Measurements from ENCODE around the gene NEXN.
"Not testable (repeated sequence)": the region's sequence is repeated elsewhere in the genome, so short reads cannot be mapped to it uniquely, and the experiment has no call there.

Gene NEXN

GRCh38 chr1:77970192-77970591, 81.8 kb downstream of the NEXN start:
- no peak for DNase-seq

GRCh38 chr1:77972080-77972479, 83.7 kb downstream of the NEXN start:
- DNase-seq = no peak

DNA sequence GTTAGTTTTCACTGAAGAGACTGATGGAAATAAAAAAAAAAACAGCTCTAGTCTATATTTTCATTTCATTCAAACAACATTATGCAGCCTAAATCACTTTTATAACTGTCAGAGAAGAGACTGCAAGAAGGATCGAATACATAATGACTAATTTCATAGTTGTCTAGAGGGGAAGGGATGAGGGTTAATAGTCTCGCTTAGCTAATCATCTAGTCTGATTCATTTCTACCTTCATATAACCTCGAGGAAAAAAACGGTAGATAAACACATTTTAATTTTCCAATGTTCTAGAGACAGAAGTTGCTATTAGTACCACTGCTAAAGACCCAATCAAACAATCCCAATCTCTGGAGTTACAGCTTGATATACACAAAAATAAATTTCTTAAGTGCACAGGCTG, 87.0 kb downstream of the NEXN start:
- DNase-seq = no peak

DNA sequence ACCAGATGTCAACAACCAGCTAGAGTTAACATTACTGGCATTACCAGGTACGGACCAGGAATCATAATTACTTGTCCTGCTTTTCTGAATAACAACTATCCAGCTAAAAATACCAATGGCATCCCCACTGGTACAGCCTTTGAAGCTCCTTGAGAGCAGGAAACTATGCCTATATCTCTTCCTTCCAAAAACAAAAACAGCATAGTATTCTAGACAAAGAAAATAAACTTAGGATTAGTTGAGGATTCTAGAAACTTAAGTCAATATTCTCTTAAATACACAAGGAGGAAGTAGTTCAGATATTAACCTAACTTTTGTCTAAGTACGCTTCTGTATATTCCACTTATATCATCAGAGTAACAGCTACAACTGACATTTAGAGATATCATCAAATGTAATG, 87.5 kb downstream of the NEXN start:
- no peak for DNase-seq

- DNase-seq = no peak
Measured at GRCh38 chr1:77976433-77977076, 88.1 kb downstream of the NEXN start.

- no peak for DNase-seq
Measured at GRCh38 chr1:77977989-77978292, 89.5 kb downstream of the NEXN start.

DNA sequence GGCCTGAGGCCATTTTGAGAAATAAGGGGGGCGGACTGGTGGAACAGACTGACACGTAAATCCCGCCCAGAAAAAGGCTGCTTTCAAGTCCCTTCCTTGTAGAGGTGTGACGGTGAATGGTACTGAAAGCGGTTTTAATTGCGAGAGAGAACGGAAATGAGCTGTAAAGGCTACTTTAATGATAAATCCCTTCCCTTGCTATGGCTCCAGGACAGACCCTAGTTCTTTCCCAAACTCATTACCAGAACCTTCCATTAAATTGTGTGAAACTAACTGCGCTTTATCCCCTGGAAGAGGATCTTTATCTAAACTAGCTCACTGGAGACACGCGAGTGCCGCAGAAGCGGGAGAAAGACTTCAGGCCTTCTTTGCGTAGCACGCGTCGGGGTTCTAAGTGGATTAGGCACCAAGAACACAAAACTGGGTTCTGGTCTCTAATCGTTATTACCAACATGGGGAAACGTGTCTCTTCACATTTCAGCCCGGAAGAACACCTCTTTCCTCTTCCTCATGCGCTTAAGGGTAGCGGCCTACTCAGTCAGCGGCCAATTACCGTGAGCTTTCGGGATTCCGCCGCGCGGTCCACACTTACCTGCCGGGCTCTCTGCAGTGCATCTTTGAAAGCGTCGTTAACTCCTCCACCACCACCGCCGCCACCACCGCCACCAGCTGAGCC, 90.0 kb downstream of the NEXN start:
- DNase-seq = peak in 1 of 2 experiments; percentile 12

DNA sequence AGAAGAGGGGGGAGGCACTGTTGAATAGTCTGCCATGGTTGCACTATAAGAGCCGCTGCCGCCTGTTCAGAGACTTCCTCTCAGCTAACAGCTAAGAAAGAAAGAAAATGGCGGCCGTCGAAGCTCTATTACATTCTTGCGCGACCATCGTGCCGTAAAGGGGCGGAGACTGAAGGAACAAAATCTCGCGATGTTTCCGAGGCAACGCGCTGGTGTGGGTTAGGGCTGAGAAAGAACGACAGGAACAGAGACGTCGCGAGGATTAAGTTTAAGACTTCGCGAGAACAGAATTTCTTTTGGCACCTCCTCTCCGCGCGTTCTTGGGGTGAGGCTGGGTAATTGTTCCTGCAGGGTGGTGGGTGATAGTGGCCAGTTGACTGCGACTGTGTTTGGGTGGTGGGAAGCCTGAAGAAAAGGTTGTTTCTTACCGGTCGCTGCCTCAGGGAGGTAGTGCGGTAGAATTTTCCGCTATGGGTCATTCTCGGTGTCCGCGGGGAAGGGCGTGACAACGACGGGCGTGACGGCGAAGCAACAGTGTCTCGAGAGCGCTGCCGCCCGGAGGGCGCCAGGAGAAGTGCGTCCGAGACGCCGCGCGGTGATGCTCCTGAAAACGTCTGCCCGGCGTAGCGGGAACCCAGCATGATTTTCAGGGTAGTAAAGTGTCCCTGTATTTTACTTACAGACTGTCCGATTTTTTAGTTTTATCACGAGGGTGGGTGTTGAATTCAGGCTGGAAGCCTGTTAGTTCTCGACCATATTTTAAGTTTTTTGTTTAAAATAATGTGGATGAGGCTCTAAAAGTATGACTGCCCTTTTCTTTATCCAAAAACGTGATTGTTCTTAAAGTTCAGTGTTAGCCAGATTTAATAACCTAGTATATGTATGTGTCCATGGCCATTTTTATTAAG, 90.8 kb downstream of the NEXN start, which contains the start of gene FUBP1:
Gene FUBP1 (minus strand): TSS at position 104 of the 908 bp plus-strand sequence. CDS start 68 bp downstream, at position 36.
- DNase-seq = peak; percentile 46 to 80

DNA sequence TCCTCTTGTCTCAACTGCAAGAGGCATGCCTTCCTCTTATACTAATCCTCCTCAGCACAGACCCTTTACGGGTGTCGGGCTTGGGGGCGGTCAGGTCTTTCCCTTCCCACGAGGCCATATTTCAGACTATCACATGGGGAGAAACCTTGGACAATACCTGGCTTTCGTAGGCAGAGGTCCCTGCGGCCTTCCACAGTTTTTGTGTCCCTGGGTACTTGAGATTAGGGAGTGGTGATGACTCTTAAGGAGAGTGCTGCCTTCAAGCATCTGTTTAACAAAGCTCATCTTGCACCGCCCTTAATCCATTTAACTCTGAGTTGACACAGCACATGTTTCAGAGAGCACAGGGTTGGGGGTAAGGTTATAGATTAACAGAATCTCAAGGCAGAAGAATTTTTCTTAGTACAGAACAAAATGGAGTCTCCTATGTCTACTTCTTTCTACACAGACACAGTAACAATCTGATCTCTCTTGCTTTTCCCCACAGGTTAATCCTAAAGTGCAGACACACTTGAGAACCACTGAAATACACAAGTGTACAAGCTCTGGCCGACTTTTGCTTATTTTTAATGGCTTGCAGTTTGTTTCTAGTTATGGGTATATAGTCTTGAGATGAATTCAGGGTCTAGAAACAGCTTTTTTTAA, 95.0 kb downstream of the NEXN start:
- DNase-seq = not testable (repeated sequence)

- no peak for DNase-seq
Measured at GRCh38 chr1:77983997-77984355, 95.6 kb downstream of the NEXN start.

GRCh38 chr1:77984629-77985028, 96.2 kb downstream of the NEXN start:
- no peak for DNase-seq

- no peak for DNase-seq
Measured at GRCh38 chr1:77986810-77987209, 98.4 kb downstream of the NEXN start.

DNA sequence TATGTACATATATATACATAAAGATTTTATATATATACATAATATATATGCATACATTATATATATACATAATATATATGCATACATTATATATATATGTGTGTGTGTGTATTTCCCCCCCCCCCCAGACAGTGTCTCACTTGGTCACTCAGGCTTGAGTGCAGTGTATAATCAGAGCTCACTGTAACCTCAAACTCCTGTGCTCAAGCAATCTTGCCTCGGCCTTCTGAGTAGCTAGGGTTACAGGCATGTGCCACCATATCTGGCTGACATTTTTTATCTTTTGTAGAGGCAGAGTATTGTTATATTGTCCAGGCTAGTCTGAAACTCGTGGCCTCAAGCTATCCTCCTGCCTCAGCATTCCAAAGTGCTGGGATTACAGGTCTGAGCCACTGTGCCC, 99.5 kb downstream of the NEXN start:
- DNase-seq = no peak

DNA sequence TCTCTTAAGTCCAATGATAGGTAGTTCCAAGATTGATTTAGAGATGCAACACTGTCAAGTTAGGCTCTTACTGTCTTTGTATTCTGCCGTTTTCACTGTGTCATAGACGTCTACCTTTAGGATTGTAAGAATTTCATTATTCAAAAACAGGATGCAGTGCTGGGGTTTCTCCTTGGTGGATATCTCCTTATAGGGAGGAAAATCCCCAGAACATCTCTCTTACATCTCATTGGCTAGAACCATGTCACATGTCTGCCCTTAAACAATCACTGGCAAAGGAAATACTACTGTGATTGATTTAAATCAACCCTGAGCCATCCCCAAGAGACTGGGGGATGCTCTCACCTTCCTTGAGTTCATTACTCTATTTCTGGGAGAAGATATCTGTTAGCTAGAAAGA, 101.3 kb downstream of the NEXN start:
- no peak for DNase-seq

DNA sequence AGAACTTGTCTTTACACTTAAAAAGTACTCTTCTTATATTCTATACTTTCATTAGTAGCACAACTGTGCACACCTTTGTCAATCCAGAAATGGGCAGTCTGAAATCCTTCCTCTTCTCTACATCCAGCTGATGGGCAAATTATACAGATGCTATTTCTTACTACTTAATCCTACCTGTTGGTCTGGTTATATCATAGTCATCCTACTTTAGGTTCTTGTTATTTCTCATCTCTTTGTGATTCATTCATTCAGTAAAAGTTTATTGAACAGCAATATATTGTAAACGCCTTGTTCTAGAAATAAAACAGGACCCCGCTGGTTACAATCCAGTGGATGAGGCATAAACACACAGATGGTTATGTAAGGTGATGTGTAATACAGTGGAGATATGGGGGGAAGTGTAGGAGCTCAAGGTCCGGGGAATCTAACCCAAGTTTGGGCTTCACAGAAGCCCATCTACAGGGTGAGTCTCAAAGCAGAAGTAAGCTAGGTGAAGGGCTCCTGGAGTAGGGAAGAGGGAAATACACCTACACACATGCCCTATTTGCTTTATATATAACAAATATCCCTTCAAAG, 102.3 kb downstream of the NEXN start:
- no peak for DNase-seq

- DNase-seq = no peak
Measured at GRCh38 chr1:77991638-77992037, 103.2 kb downstream of the NEXN start.

Measured in cerebellar nuclear complex (tissue), 1 donor.